ENCODE results near the gene RNF152. TPM values are rescaled to one million over a fixed set of nuclear protein-coding genes. Genes with fewer than 3 reads are reported as not detected.

RNF152 gene
- total and polyA plus RNA-seq, 2 experiments from 2014 or later: 1.1 to 9.4 TPM

- Histone ChIP-seq H3K4me1 (ENCODE audit: low read depth) (peaks cover 10% of the 10 kb centered on the region), H3K9me3 (ENCODE audit: low read depth) (no peaks in the 10 kb centered on the region), H3K4me3 (no peak overlapping the region), H3K36me3 (no peaks in the 10 kb centered on the region), H3K27me3 (no peaks in the 10 kb centered on the region), H3K27ac (no peak overlapping the region)
- TF ChIP-seq CTCF (IDR thresholded peaks at IDR 0.05; ENCODE audit: low read depth, low read length): no peak
- no peak for DNase-seq (ENCODE audit: low read depth in 1 of 2, low spot score in 1 of 2)
These were observed 45.5 kb downstream of the RNF152 start for GRCh38 chr18:61847164-61847791.

- TF ChIP-seq CTCF (IDR thresholded peaks at IDR 0.05; ENCODE audit: low read depth, low read length): no peak
- no peak overlapping the region for H3K27ac ChIP-seq
- no peak for DNase-seq (ENCODE audit: low read depth in 1 of 2, low spot score in 1 of 2)
- H3K4me1 ChIP-seq (ENCODE audit: low read depth): peaks cover 6% of the 10 kb centered on the region
- H3K36me3 ChIP-seq: no peaks in the 10 kb centered on the region
- H3K27me3 ChIP-seq: no peaks in the 10 kb centered on the region
- H3K9me3 ChIP-seq (ENCODE audit: low read depth): no peaks in the 10 kb centered on the region
- H3K4me3 ChIP-seq: no peak overlapping the region
These were observed 47.6 kb downstream of the RNF152 start for GRCh38 chr18:61845197-61845596.

DNA sequence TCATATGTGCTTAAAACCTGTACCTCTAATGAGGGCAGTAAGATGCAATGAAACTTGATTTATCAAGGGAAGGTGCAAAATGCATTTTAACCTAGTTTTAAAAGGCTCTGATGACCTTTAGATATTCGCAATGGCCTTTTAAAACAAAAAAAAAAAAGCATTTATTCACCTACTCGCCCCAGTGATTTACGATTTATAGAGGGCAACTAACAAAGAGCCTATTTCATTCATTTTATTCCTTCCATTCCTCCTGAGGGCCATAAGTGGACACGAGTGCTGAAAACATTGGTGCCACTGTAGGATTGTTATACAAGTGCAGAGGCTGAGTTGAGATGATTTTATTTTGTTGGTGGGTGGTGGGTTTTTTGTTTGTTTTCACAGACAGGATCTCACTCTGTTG lies 48.1 kb downstream of the RNF152 start:
- H3K36me3 ChIP-seq: no peaks in the 10 kb centered on the region
- H3K27me3 ChIP-seq: no peaks in the 10 kb centered on the region
- no peaks in the 10 kb centered on the region for H3K9me3 ChIP-seq (ENCODE audit: low read depth)
- no peak for TF ChIP-seq CTCF (IDR thresholded peaks at IDR 0.05; ENCODE audit: low read depth, low read length)
- no peak overlapping the region for H3K27ac ChIP-seq
- H3K4me3 ChIP-seq: no peak overlapping the region
- H3K4me1 ChIP-seq (ENCODE audit: low read depth): peaks cover 1% of the 10 kb centered on the region
- DNase-seq (ENCODE audit: low read depth in 1 of 2, low spot score in 1 of 2): no peak

- Histone ChIP-seq H3K27me3 (no peaks in the 10 kb centered on the region), H3K9me3 (ENCODE audit: low read depth) (no peaks in the 10 kb centered on the region), H3K4me3 (no peak overlapping the region), H3K4me1 (ENCODE audit: low read depth) (no peaks in the 10 kb centered on the region), H3K27ac (no peak overlapping the region), H3K36me3 (no peaks in the 10 kb centered on the region)
- no peak for TF ChIP-seq CTCF (IDR thresholded peaks at IDR 0.05; ENCODE audit: low read depth, low read length)
- DNase-seq (ENCODE audit: low read depth in 1 of 2, low spot score in 1 of 2): no peak
These were observed 50.7 kb downstream of the RNF152 start for GRCh38 chr18:61842146-61842545.

GRCh38 chr18:61841706-61842105 lies 51.1 kb downstream of the RNF152 start:
- no peaks in the 10 kb centered on the region for H3K36me3 ChIP-seq
- no peaks in the 10 kb centered on the region for H3K4me1 ChIP-seq (ENCODE audit: low read depth)
- no peak for DNase-seq (ENCODE audit: low read depth in 1 of 2, low spot score in 1 of 2)
- H3K27me3 ChIP-seq: no peaks in the 10 kb centered on the region
- H3K9me3 ChIP-seq (ENCODE audit: low read depth): no peaks in the 10 kb centered on the region
- no peak for TF ChIP-seq CTCF (IDR thresholded peaks at IDR 0.05; ENCODE audit: low read depth, low read length)
- no peak overlapping the region for H3K4me3 ChIP-seq
- H3K27ac ChIP-seq: no peak overlapping the region
